ENCODE data around the gene ABHD16B. TPM values are rescaled to one million over a fixed set of nuclear protein-coding genes. Genes with fewer than 3 reads are reported as not detected.

The ABHD16B gene
- total RNA-seq, 1 donor from 2014 or later = not detected

- no peaks in the 10 kb centered on the region for H3K27me3 ChIP-seq
- H3K9me3 ChIP-seq = no peaks in the 10 kb centered on the region
- ATAC-seq = no peak
- intact Hi-C loops (cut with DNase I) = no loop called here
- no peak for TF ChIP-seq CTCF (IDR thresholded peaks at IDR 0.05)
- H3K4me3 ChIP-seq = no peak overlapping the region
- H3K4me1 ChIP-seq = peaks cover 23% of the 10 kb centered on the region
- no peak overlapping the region for H3K27ac ChIP-seq
- DNase-seq = no peak
- no peaks in the 10 kb centered on the region for H3K36me3 ChIP-seq
Measured at GRCh38 chr20:63836458-63837344, 24.6 kb upstream of the ABHD16B start.

- H3K4me3 ChIP-seq = no peak overlapping the region
- no peak for DNase-seq
- no peak overlapping the region for H3K27ac ChIP-seq
- intact Hi-C loops (cut with DNase I) = no loop called here
- H3K27me3 ChIP-seq = no peaks in the 10 kb centered on the region
- H3K36me3 ChIP-seq = no peaks in the 10 kb centered on the region
- TF ChIP-seq CTCF (IDR thresholded peaks at IDR 0.05) = no peak
- no peaks in the 10 kb centered on the region for H3K9me3 ChIP-seq
- peaks cover 19% of the 10 kb centered on the region for H3K4me1 ChIP-seq
- no peak for ATAC-seq
Measured at GRCh38 chr20:63837479-63837878, 23.8 kb upstream of the ABHD16B start.

- no peak for ATAC-seq
- H3K27me3 ChIP-seq = peaks cover 8% of the 10 kb centered on the region
- TF ChIP-seq CTCF (IDR thresholded peaks at IDR 0.05) = no peak
- intact Hi-C loops (cut with DNase I) = no loop called here
- no peaks in the 10 kb centered on the region for H3K36me3 ChIP-seq
- DNase-seq = no peak
- no peak overlapping the region for H3K4me3 ChIP-seq
- H3K4me1 ChIP-seq = peaks cover 7% of the 10 kb centered on the region
- no peaks in the 10 kb centered on the region for H3K9me3 ChIP-seq
- no peak overlapping the region for H3K27ac ChIP-seq
Measured at GRCh38 chr20:63839620-63840019, 21.7 kb upstream of the ABHD16B start.

DNA sequence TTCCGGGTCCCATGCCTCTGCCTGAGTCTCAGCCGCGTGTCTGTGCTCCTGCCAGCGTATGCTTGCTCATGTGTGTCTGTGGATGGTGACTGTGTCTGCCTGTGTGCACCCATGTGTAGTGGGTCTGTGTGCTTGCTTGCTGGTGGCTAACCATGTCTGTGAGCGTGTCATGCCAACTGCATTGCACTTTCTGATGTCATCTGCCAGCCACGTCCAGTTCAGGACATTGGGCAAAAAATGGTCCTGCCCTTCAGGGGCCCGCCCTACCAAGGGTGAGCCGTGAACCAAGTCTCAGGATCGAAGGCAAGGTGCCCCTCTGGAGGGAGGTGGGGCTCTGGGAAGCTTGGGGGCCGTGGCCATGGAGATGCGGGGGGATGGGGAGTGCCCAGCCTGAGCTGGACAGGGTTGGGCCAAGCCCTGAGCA lies 20.9 kb upstream of the ABHD16B start:
- H3K4me1 ChIP-seq = peaks cover 5% of the 10 kb centered on the region
- H3K9me3 ChIP-seq = no peaks in the 10 kb centered on the region
- H3K4me3 ChIP-seq = no peak overlapping the region
- peaks cover 9% of the 10 kb centered on the region for H3K27me3 ChIP-seq
- no peaks in the 10 kb centered on the region for H3K36me3 ChIP-seq
- TF ChIP-seq CTCF (IDR thresholded peaks at IDR 0.05) = no peak
- DNase-seq (no peak), ATAC-seq (no peak)
- intact Hi-C loops (cut with DNase I) = no loop called here
- H3K27ac ChIP-seq = no peak overlapping the region

DNA sequence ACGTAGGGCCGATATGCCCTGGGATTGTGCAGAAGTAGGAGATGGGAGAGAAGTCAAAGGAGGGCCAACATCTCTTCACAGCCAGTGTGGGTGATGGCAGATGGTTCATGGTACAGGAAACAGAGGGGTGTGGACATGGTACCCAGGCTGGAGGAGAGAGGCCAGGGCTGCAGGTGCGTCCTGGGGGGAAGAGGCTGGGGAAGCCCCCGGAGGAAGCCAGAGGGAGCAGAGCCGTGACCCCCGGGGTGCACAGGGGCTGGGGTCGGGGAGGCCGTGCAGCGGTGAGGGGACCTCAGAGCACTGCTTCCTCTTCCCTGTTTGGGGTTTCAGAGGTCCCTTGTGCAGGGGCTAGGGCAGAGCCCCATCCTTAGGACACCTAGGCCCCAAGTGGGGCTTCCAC lies 19.0 kb upstream of the ABHD16B start:
- intact Hi-C loops (cut with DNase I) = no loop called here
- H3K4me1 ChIP-seq = peaks cover 19% of the 10 kb centered on the region
- DNase-seq (no peak), ATAC-seq (no peak)
- no peak overlapping the region for H3K27ac ChIP-seq
- H3K27me3 ChIP-seq = peaks cover 17% of the 10 kb centered on the region
- no peaks in the 10 kb centered on the region for H3K36me3 ChIP-seq
- TF ChIP-seq CTCF (IDR thresholded peaks at IDR 0.05) = no peak
- H3K9me3 ChIP-seq = no peaks in the 10 kb centered on the region
- H3K4me3 ChIP-seq = no peak overlapping the region

Data from upper lobe of right lung (tissue), 1 donor.